KMS-11 (cell line): ENCODE results near the gene FLNB.

Experiments
- H2AFZ ChIP-seq: fragments of 200-600 bp; sonication (generic); 2 replicates; pipeline ENCODE4 v1.6.1; 2016; ENCODE audit warnings: antibody characterized with exemption, mixed run types, low read depth
- H3K27ac ChIP-seq: fragments of 200-600 bp; sonication (generic); 2 replicates; pipeline ENCODE4 v1.6.1; 2016; ENCODE audit warnings: mild to moderate bottlenecking, mixed run types
- H3K27me3 ChIP-seq: fragments of 200-600 bp; sonication (generic); 2 replicates; pipeline ENCODE4 v1.6.1; 2017; ENCODE audit warnings: mild to moderate bottlenecking, low read depth, mixed run types, moderate library complexity; ENCODE audit not compliant: insufficient read depth
- H3K36me3 ChIP-seq: fragments of 200-600 bp; sonication (generic); 2 replicates; pipeline ENCODE4 v1.6.1; 2017; ENCODE audit warnings: mild to moderate bottlenecking, mixed run types; ENCODE audit not compliant: insufficient read depth
- H3K4me1 ChIP-seq: fragments of 200-600 bp; sonication (generic); 2 replicates; pipeline ENCODE4 v1.6.1; 2016; ENCODE audit warnings: mild to moderate bottlenecking, low read depth, mixed run types; ENCODE audit not compliant: poor library complexity, severe bottlenecking
- H3K4me2 ChIP-seq: fragments of 200-600 bp; sonication (generic); 2 replicates; pipeline ENCODE4 v1.7.0; 2016; ENCODE audit warnings: mild to moderate bottlenecking, mixed run types
- H3K4me3 ChIP-seq: fragments of 200-600 bp; sonication (generic); IDR thresholded peaks from 2 replicates; pipeline ENCODE4 v1.6.1; 2017; ENCODE audit warnings: low read depth, low read length, mixed read lengths; ENCODE audit not compliant: insufficient read depth
- H3K79me2 ChIP-seq: fragments of 200-600 bp; sonication (generic); 2 replicates; pipeline ENCODE4 v1.6.1; 2016; ENCODE audit warnings: low read depth, mixed run types; ENCODE audit not compliant: insufficient read depth
- H3K9ac ChIP-seq: fragments of 200-600 bp; sonication (generic); 2 replicates; pipeline ENCODE4 v1.6.1; 2016; ENCODE audit warnings: mild to moderate bottlenecking, mixed run types
- H4K20me1 ChIP-seq: fragments of 200-600 bp; sonication (generic); 2 replicates; pipeline ENCODE4 v1.6.1; 2016; ENCODE audit warnings: mild to moderate bottlenecking, mixed run types; ENCODE audit not compliant: insufficient read depth
- TF ChIP-seq, protein P1 (sequence below): fragments of 200-600 bp; sonication (generic); conservative IDR thresholded peaks from 2 replicates; pipeline ENCODE4 v1.6.1; 2017; ENCODE audit warnings: low read depth, mild to moderate bottlenecking, antibody characterized with exemption, low read length, moderate library complexity, mixed read lengths

FLNB gene

GRCh38 chr3:58099865-58100264 lies 91.6 kb downstream of the FLNB start:
- no peaks in the 10 kb centered on the region for H3K27me3 ChIP-seq
- H3K27ac ChIP-seq = no peak overlapping the region
- H3K79me2 ChIP-seq = no peaks in the 10 kb centered on the region
- H3K4me1 ChIP-seq = no peaks in the 10 kb centered on the region
- no peak overlapping the region for H2AFZ ChIP-seq
- no peak overlapping the region for H3K4me3 ChIP-seq
- H3K4me2 ChIP-seq = no peak overlapping the region
- H3K9ac ChIP-seq = no peak overlapping the region
- no peaks in the 10 kb centered on the region for H3K36me3 ChIP-seq
- no peaks in the 10 kb centered on the region for H4K20me1 ChIP-seq
- TF ChIP-seq, protein P1, sequence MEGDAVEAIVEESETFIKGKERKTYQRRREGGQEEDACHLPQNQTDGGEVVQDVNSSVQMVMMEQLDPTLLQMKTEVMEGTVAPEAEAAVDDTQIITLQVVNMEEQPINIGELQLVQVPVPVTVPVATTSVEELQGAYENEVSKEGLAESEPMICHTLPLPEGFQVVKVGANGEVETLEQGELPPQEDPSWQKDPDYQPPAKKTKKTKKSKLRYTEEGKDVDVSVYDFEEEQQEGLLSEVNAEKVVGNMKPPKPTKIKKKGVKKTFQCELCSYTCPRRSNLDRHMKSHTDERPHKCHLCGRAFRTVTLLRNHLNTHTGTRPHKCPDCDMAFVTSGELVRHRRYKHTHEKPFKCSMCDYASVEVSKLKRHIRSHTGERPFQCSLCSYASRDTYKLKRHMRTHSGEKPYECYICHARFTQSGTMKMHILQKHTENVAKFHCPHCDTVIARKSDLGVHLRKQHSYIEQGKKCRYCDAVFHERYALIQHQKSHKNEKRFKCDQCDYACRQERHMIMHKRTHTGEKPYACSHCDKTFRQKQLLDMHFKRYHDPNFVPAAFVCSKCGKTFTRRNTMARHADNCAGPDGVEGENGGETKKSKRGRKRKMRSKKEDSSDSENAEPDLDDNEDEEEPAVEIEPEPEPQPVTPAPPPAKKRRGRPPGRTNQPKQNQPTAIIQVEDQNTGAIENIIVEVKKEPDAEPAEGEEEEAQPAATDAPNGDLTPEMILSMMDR = no peak

- H3K4me3 ChIP-seq = no peak overlapping the region
- no peaks in the 10 kb centered on the region for H4K20me1 ChIP-seq
- H3K4me1 ChIP-seq = no peaks in the 10 kb centered on the region
- no peak overlapping the region for H3K27ac ChIP-seq
- H3K27me3 ChIP-seq = no peaks in the 10 kb centered on the region
- TF ChIP-seq, protein P1 = no peak
- H3K79me2 ChIP-seq = no peaks in the 10 kb centered on the region
- no peak overlapping the region for H3K9ac ChIP-seq
- no peak overlapping the region for H2AFZ ChIP-seq
- no peaks in the 10 kb centered on the region for H3K36me3 ChIP-seq
- no peak overlapping the region for H3K4me2 ChIP-seq
Measured at GRCh38 chr3:58101499-58102389, 93.5 kb downstream of the FLNB start.

DNA sequence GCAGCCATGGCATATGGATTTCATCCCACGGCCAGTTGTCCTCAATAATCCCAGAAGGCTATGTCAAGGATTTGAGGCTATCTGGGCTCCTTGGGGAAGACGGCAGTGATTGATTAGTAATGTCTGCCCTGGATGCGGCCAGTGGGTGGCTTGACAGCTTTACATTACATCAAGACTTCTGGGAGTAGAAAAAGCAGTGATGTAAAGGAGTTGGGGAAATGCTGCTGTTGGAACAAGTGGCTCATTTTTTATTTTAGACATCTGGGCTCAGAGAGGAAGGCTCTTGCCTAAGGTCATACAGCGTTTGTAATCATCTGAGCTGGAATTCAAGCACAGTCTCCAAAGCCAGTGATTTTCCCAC lies 94.1 kb downstream of the FLNB start:
- no peaks in the 10 kb centered on the region for H3K36me3 ChIP-seq
- no peak overlapping the region for H3K9ac ChIP-seq
- no peak overlapping the region for H3K4me3 ChIP-seq
- H2AFZ ChIP-seq = no peak overlapping the region
- no peaks in the 10 kb centered on the region for H3K79me2 ChIP-seq
- no peak overlapping the region for H3K4me2 ChIP-seq
- TF ChIP-seq, protein P1 = no peak
- no peaks in the 10 kb centered on the region for H3K27me3 ChIP-seq
- no peak overlapping the region for H3K27ac ChIP-seq
- H4K20me1 ChIP-seq = no peaks in the 10 kb centered on the region
- H3K4me1 ChIP-seq = no peaks in the 10 kb centered on the region

- no peak overlapping the region for H2AFZ ChIP-seq
- H3K4me2 ChIP-seq = no peak overlapping the region
- no peak overlapping the region for H3K9ac ChIP-seq
- no peaks in the 10 kb centered on the region for H3K27me3 ChIP-seq
- TF ChIP-seq, protein P1 = no peak
- H3K27ac ChIP-seq = no peak overlapping the region
- no peaks in the 10 kb centered on the region for H3K4me1 ChIP-seq
- H4K20me1 ChIP-seq = no peaks in the 10 kb centered on the region
- H3K79me2 ChIP-seq = no peaks in the 10 kb centered on the region
- H3K36me3 ChIP-seq = no peaks in the 10 kb centered on the region
- H3K4me3 ChIP-seq = no peak overlapping the region
Measured at GRCh38 chr3:58102976-58103451, 94.8 kb downstream of the FLNB start.
